Parathyroid adenoma (tissue), 2 donors: Measurements from ENCODE around the gene SLC35F3.
"Not testable (repeated sequence)": the region's sequence is repeated elsewhere in the genome, so short reads cannot be mapped to it uniquely, and the experiment has no call there.

Experiments used
- H2AFZ ChIP-seq: fragments of 300-600 bp; sonication (generic); one replicate; pipeline ENCODE4 v1.7.0; 2017; ENCODE audit warnings: antibody characterized with exemption, mild to moderate bottlenecking
- H3K27ac ChIP-seq: fragments of 300-600 bp; sonication (generic); one replicate; pipeline ENCODE4 v1.7.0; 2017
- H3K27me3 ChIP-seq: fragments of 300-600 bp; sonication (generic); one replicate; pipeline ENCODE4 v1.7.0; 2017; ENCODE audit warnings: low read length; ENCODE audit not compliant: control insufficient read depth, insufficient read depth
- H3K36me3 ChIP-seq: fragments of 300-600 bp; sonication (generic); one replicate; pipeline ENCODE4 v1.7.0; 2017; ENCODE audit warnings: low read length; ENCODE audit not compliant: control insufficient read depth, insufficient read depth
- H3K4me1 ChIP-seq: fragments of 300-600 bp; sonication (generic); one replicate; pipeline ENCODE4 v1.7.0; 2017; ENCODE audit warnings: control low read depth
- H3K4me2 ChIP-seq: fragments of 300-600 bp; sonication (generic); one replicate; pipeline ENCODE4 v1.7.0; 2017; ENCODE audit warnings: low read length
- H3K4me3 ChIP-seq: fragments of 300-600 bp; sonication (generic); one replicate; pipeline ENCODE4 v1.7.0; 2017; ENCODE audit warnings: low read depth, low read length
- H3K79me2 ChIP-seq: fragments of 300-600 bp; sonication (generic); one replicate; pipeline ENCODE4 v1.7.0; 2017; ENCODE audit warnings: control low read depth
- H3K9ac ChIP-seq: fragments of 300-600 bp; sonication (generic); one replicate; pipeline ENCODE4 v1.7.0; 2017; ENCODE audit warnings: mild to moderate bottlenecking
- H3K9me3 ChIP-seq: fragments of 300-600 bp; sonication (generic); one replicate; pipeline ENCODE4 v1.7.0; 2017; ENCODE audit warnings: low read length; ENCODE audit not compliant: control insufficient read depth
- CTCF ChIP-seq: fragments of 300-600 bp; sonication (generic); IDR thresholded peaks from one replicate; pipeline ENCODE4 v1.7.0; 2017; ENCODE audit warnings: antibody characterized with exemption, mild to moderate bottlenecking
- donor health status: primary hyperparathyroidism.

SLC35F3 gene

GRCh38 chr1:234244482-234244881 lies 340.0 kb downstream of the SLC35F3 start:
- H3K36me3 ChIP-seq: no peaks in the 10 kb centered on the region
- no peak overlapping the region for H3K27ac ChIP-seq
- no peak for TF ChIP-seq CTCF
- no peak overlapping the region for H3K9ac ChIP-seq
- no peak overlapping the region for H2AFZ ChIP-seq
- no peaks in the 10 kb centered on the region for H3K4me1 ChIP-seq
- no peak overlapping the region for H3K4me3 ChIP-seq
- no peaks in the 10 kb centered on the region for H3K9me3 ChIP-seq
- H3K79me2 ChIP-seq: no peaks in the 10 kb centered on the region
- no peaks in the 10 kb centered on the region for H3K27me3 ChIP-seq
- no peak overlapping the region for H3K4me2 ChIP-seq

- H3K9ac ChIP-seq: no peak overlapping the region
- no peak overlapping the region for H3K4me2 ChIP-seq
- TF ChIP-seq CTCF: no peak
- no peaks in the 10 kb centered on the region for H3K4me1 ChIP-seq
- no peak overlapping the region for H3K27ac ChIP-seq
- H3K36me3 ChIP-seq: no peaks in the 10 kb centered on the region
- H3K9me3 ChIP-seq: no peaks in the 10 kb centered on the region
- no peak overlapping the region for H2AFZ ChIP-seq
- H3K27me3 ChIP-seq: no peaks in the 10 kb centered on the region
- no peaks in the 10 kb centered on the region for H3K79me2 ChIP-seq
- H3K4me3 ChIP-seq: no peak overlapping the region
These were observed 342.2 kb downstream of the SLC35F3 start for GRCh38 chr1:234246638-234247116.

GRCh38 chr1:234247746-234248145 lies 343.3 kb downstream of the SLC35F3 start:
- H3K9me3 ChIP-seq, H3K36me3 ChIP-seq, H3K79me2 ChIP-seq, H3K9ac ChIP-seq, H3K4me2 ChIP-seq, H3K4me1 ChIP-seq, H3K27ac ChIP-seq, H3K27me3 ChIP-seq, H3K4me3 ChIP-seq, H2AFZ ChIP-seq: not testable (repeated sequence)

- no peak overlapping the region for H3K4me3 ChIP-seq
- H3K27me3 ChIP-seq: no peaks in the 10 kb centered on the region
- no peak overlapping the region for H3K9ac ChIP-seq
- H3K9me3 ChIP-seq: no peaks in the 10 kb centered on the region
- H3K27ac ChIP-seq: no peak overlapping the region
- H3K36me3 ChIP-seq: no peaks in the 10 kb centered on the region
- H3K4me1 ChIP-seq: no peaks in the 10 kb centered on the region
- H3K79me2 ChIP-seq: no peaks in the 10 kb centered on the region
- H3K4me2 ChIP-seq: no peak overlapping the region
- H2AFZ ChIP-seq: no peak overlapping the region
- no peak for TF ChIP-seq CTCF
These were observed 346.3 kb downstream of the SLC35F3 start for GRCh38 chr1:234250747-234251146.

- Histone ChIP-seq H3K27me3 (no peaks in the 10 kb centered on the region), H3K4me3 (no peak overlapping the region), H3K4me1 (no peaks in the 10 kb centered on the region), H3K4me2 (no peak overlapping the region), H3K9me3 (no peaks in the 10 kb centered on the region), H3K27ac (no peak overlapping the region), H3K79me2 (no peaks in the 10 kb centered on the region), H2AFZ (no peak overlapping the region), H3K9ac (no peak overlapping the region), H3K36me3 (no peaks in the 10 kb centered on the region)
- TF ChIP-seq CTCF: no peak
These were observed 349.3 kb downstream of the SLC35F3 start for GRCh38 chr1:234253732-234254131.
